Occipital lobe (tissue), 1 donor: Measurements from ENCODE around the gene EML4. TPM values are rescaled to one million over a fixed set of nuclear protein-coding genes. Genes with fewer than 3 reads are reported as not detected.

Experiments
- total RNA-seq: library from RNA; depleted of rRNA; stranded (reverse); fragments of >200 nt; gene quantifications from one replicate; pipeline ENCODE4 v1.2.3, GENCODE V29; 2014

The EML4 gene
- total RNA-seq, 1 donor from 2014 or later, result 41.6 TPM

Other genes with a start within 250 kb of the EML4 start
- 16.2 TPM for gene PKDCC, start 121.3 kb upstream of the EML4 start, total RNA-seq
- gene COX7A2L, start 191.9 kb downstream of the EML4 start, total RNA-seq, result 145 TPM